Measurements from ENCODE around the gene CPLX1.

- TF ChIP-seq EP300 (IDR thresholded peaks at IDR 0.05): no peak
- TF ChIP-seq CTCF (IDR thresholded peaks at IDR 0.05): no peak
- TF ChIP-seq POLR2AphosphoS5 (IDR thresholded peaks at IDR 0.05): no peak
- TF ChIP-seq POLR2A (IDR thresholded peaks at IDR 0.05): no peak
These were observed 38.7 kb upstream of the CPLX1 start for GRCh38 chr4:864456-865120.

All from gastroesophageal sphincter (tissue), 3 donors.